Measurements from ENCODE around the gene ACBD7.

- TF ChIP-seq POLR2A (IDR thresholded peaks at IDR 0.05; ENCODE audit: extremely low read depth, insufficient read length) (no peak), CTCF (IDR thresholded peaks at IDR 0.05; ENCODE audit: low read depth, low read length) (no peak)
These were observed 25.2 kb upstream of the ACBD7 start for GRCh38 chr10:15113766-15114165.
